Suppressor macrophage treated with lipopolysaccharide for 1 hour (primary cell): ENCODE data around the gene PCGF5.
"Not testable (repeated sequence)": the region's sequence is repeated elsewhere in the genome, so short reads cannot be mapped to it uniquely, and the experiment has no call there.

Source experiments
- DNase-seq, 3 donors: peaks; one replicate each; pipeline ENCODE4 v3.0.0-alpha.2; 2020 to 2022

The PCGF5 gene

GRCh38 chr10:91220194-91220953 is at the start of gene PCGF5:
PCGF5 (plus strand) TSS chr10:91220663; CDS start chr10:91222872, 2,209 bp downstream.
- peak; percentile 96 to 99 (median 97) for DNase-seq

- DNase-seq = no peak
Observed at GRCh38 chr10:91171485-91171884, 49.0 kb upstream of the PCGF5 start.

- DNase-seq = no peak
Observed at GRCh38 chr10:91172348-91172747, 48.1 kb upstream of the PCGF5 start.

GRCh38 chr10:91185239-91185875 is 35.1 kb upstream of the PCGF5 start:
- DNase-seq = no peak

- DNase-seq = no peak
Observed at GRCh38 chr10:91187156-91187555, 33.3 kb upstream of the PCGF5 start.

GRCh38 chr10:91188010-91188409 is 32.5 kb upstream of the PCGF5 start:
- not testable (repeated sequence) for DNase-seq

- no peak for DNase-seq
Observed at GRCh38 chr10:91188889-91189288, 31.6 kb upstream of the PCGF5 start.

GRCh38 chr10:91190388-91190870 is 30.0 kb upstream of the PCGF5 start:
- peak in 1 of 3 donors; percentile 15 for DNase-seq

- DNase-seq = peak; percentile 46 to 68 (median 66)
Observed at GRCh38 chr10:91190876-91191583, 29.4 kb upstream of the PCGF5 start.

GRCh38 chr10:91191584-91191919 is 28.9 kb upstream of the PCGF5 start:
- DNase-seq = no peak

GRCh38 chr10:91194497-91195179 is 25.8 kb upstream of the PCGF5 start:
- peak in 2 of 3 donors; percentile 28 to 32 for DNase-seq

GRCh38 chr10:91196268-91197048 is 24.0 kb upstream of the PCGF5 start:
- DNase-seq = no peak

GRCh38 chr10:91197127-91197526 is 23.3 kb upstream of the PCGF5 start:
- DNase-seq = no peak

GRCh38 chr10:91198781-91199180 is 21.7 kb upstream of the PCGF5 start:
- DNase-seq = peak; percentile 78 to 89 (median 79)

- DNase-seq = no peak
Observed at GRCh38 chr10:91200314-91201212, 19.9 kb upstream of the PCGF5 start.

- no peak for DNase-seq
Observed at GRCh38 chr10:91201213-91201996, 19.1 kb upstream of the PCGF5 start.

GRCh38 chr10:91206427-91206826 is 14.0 kb upstream of the PCGF5 start:
- DNase-seq = no peak

- DNase-seq = no peak
Observed at GRCh38 chr10:91206837-91207474, 13.5 kb upstream of the PCGF5 start.

- DNase-seq = no peak
Observed at GRCh38 chr10:91208642-91209041, 11.8 kb upstream of the PCGF5 start.

- no peak for DNase-seq
Observed at GRCh38 chr10:91210014-91210413, 10.4 kb upstream of the PCGF5 start.
